Choroid plexus epithelial cell (primary cell): ENCODE data around the gene TMPRSS5.

ENCODE experiments used
- DNase-seq: peaks from one replicate; pipeline ENCODE4 v3.0.0-alpha.2; 2010; ENCODE audit warnings: low read depth
- H3K4me3 ChIP-seq: 2 replicates; pipeline ENCODE4 v1.5.1; 2011; ENCODE audit warnings: low read depth, mild to moderate bottlenecking, control low read depth, low read length, moderate library complexity
- TF ChIP-seq, protein P1 (sequence below): conservative IDR thresholded peaks from 2 replicates; pipeline ENCODE4 v1.5.1; 2011; ENCODE audit warnings: low read depth, mild to moderate bottlenecking, control low read depth, inconsistent platforms, low read length, moderate library complexity

Gene TMPRSS5

GRCh38 chr11:113670149-113670830 lies 35.8 kb downstream of the TMPRSS5 start:
- no peak overlapping the region for H3K4me3 ChIP-seq
- TF ChIP-seq, protein P1, sequence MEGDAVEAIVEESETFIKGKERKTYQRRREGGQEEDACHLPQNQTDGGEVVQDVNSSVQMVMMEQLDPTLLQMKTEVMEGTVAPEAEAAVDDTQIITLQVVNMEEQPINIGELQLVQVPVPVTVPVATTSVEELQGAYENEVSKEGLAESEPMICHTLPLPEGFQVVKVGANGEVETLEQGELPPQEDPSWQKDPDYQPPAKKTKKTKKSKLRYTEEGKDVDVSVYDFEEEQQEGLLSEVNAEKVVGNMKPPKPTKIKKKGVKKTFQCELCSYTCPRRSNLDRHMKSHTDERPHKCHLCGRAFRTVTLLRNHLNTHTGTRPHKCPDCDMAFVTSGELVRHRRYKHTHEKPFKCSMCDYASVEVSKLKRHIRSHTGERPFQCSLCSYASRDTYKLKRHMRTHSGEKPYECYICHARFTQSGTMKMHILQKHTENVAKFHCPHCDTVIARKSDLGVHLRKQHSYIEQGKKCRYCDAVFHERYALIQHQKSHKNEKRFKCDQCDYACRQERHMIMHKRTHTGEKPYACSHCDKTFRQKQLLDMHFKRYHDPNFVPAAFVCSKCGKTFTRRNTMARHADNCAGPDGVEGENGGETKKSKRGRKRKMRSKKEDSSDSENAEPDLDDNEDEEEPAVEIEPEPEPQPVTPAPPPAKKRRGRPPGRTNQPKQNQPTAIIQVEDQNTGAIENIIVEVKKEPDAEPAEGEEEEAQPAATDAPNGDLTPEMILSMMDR, result no peak
- no peak for DNase-seq

GRCh38 chr11:113668255-113668654 lies 37.9 kb downstream of the TMPRSS5 start:
- TF ChIP-seq, protein P1, result no peak
- no peak overlapping the region for H3K4me3 ChIP-seq
- DNase-seq, result no peak

DNA sequence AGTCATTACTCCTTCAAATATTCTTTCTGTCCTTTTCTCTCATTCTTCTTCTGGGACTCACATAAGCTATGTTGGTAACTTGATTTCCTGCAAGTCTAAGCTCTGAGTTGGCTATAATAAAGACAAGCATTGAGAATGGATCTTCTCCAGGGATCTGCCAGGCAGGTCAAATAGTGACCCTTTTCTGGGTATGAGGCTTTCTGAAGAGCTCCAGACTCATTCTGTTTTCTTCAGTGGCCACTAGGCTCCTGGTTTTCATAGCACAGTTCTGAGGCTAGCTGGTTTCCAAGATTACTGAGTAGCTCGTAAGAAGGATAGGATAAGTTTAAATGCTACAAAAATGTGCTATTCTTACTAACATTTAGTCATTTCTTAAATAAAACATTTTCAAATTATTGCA lies 38.3 kb downstream of the TMPRSS5 start:
- H3K4me3 ChIP-seq, result no peak overlapping the region
- TF ChIP-seq, protein P1, result no peak
- no peak for DNase-seq

DNA sequence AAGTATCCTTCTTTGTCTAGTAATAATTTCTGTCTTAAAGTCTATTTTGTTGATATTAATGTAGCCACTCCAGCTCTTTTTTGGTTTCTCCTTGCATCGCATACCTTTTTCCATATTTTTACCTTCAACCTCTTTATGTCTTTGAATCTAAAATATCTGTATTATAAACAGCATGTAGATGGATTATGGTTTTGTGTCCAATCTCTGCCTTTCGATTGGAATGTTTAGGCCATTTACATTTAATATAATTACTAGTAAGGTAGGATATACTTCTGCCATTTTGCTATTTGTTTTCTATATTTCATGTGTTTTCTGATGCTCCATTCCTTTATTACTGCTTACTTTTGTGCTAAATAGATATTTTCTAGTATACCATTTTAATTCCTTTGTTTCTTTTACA lies 39.5 kb downstream of the TMPRSS5 start:
- TF ChIP-seq, protein P1, result no peak
- no peak for DNase-seq
- no peak overlapping the region for H3K4me3 ChIP-seq

- no peak for DNase-seq
- TF ChIP-seq, protein P1, result no peak
- H3K4me3 ChIP-seq, result no peak overlapping the region
These were observed 41.0 kb downstream of the TMPRSS5 start for GRCh38 chr11:113664981-113665710.

- no peak overlapping the region for H3K4me3 ChIP-seq
- peak; percentile 62 for DNase-seq
- TF ChIP-seq, protein P1, result no peak
These were observed 41.8 kb downstream of the TMPRSS5 start for GRCh38 chr11:113664069-113664980.
